Measurements from ENCODE around the gene SPPL2A. TPM values are rescaled to one million over a fixed set of nuclear protein-coding genes. Genes with fewer than 3 reads are reported as not detected.
A peak's percentile ranks its signal among the peaks of the same experiment; 100 is the strongest.

SPPL2A gene
- total and polyA plus RNA-seq, 9 of the 15 experiments (the other 6 are each of a cell fraction or from before 2014, with no cell fraction given) = 9.8 to 66.1 (median 38.0) TPM

GRCh38 chr15:50765195-50765967 is at the start of gene SPPL2A (continued):
- TF ChIP-seq, protein P1, sequence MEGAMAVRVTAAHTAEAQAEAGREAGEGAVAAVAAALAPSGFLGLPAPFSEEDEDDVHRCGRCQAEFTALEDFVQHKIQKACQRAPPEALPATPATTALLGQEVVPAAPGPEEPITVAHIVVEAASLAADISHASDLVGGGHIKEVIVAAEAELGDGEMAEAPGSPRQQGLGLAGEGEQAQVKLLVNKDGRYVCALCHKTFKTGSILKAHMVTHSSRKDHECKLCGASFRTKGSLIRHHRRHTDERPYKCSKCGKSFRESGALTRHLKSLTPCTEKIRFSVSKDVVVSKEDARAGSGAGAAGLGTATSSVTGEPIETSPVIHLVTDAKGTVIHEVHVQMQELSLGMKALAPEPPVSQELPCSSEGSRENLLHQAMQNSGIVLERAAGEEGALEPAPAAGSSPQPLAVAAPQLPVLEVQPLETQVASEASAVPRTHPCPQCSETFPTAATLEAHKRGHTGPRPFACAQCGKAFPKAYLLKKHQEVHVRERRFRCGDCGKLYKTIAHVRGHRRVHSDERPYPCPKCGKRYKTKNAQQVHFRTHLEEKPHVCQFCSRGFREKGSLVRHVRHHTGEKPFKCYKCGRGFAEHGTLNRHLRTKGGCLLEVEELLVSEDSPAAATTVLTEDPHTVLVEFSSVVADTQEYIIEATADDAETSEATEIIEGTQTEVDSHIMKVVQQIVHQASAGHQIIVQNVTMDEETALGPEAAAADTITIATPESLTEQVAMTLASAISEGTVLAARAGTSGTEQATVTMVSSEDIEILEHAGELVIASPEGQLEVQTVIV (CRISPR knock-in tag; IDR thresholded peaks at IDR 0.05; ENCODE audit: borderline replicate concordance) = no peak
- TF ChIP-seq SNAPC5 (CRISPR knock-in tag; IDR thresholded peaks at IDR 0.05) (no peak), MEF2D (tag; conservative IDR thresholded peaks at IDR 0.05; ENCODE audit: low read depth) (no peak), ZNF449 (CRISPR knock-in tag; IDR thresholded peaks at IDR 0.05) (no peak), SMARCB1 (IDR thresholded peaks at IDR 0.05; ENCODE audit: insufficient read length, low read depth) (no peak), CLOCK (CRISPR knock-in tag; IDR thresholded peaks at IDR 0.05; ENCODE audit: borderline replicate concordance) (no peak), ZC3H4 (CRISPR knock-in tag; IDR thresholded peaks at IDR 0.05; ENCODE audit: borderline replicate concordance) (no peak), LARP7 (IDR thresholded peaks at IDR 0.05) (0 out of 2 replicates have a peak, but pooled peaks have one; percentile 46), STAT6 (CRISPR knock-in tag; IDR thresholded peaks at IDR 0.05) (no peak)
- TF ChIP-seq, protein P2, sequence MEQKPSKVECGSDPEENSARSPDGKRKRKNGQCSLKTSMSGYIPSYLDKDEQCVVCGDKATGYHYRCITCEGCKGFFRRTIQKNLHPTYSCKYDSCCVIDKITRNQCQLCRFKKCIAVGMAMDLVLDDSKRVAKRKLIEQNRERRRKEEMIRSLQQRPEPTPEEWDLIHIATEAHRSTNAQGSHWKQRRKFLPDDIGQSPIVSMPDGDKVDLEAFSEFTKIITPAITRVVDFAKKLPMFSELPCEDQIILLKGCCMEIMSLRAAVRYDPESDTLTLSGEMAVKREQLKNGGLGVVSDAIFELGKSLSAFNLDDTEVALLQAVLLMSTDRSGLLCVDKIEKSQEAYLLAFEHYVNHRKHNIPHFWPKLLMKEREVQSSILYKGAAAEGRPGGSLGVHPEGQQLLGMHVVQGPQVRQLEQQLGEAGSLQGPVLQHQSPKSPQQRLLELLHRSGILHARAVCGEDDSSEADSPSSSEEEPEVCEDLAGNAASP (IDR thresholded peaks at IDR 0.05) = no peak
- TF ChIP-seq, protein P3, sequence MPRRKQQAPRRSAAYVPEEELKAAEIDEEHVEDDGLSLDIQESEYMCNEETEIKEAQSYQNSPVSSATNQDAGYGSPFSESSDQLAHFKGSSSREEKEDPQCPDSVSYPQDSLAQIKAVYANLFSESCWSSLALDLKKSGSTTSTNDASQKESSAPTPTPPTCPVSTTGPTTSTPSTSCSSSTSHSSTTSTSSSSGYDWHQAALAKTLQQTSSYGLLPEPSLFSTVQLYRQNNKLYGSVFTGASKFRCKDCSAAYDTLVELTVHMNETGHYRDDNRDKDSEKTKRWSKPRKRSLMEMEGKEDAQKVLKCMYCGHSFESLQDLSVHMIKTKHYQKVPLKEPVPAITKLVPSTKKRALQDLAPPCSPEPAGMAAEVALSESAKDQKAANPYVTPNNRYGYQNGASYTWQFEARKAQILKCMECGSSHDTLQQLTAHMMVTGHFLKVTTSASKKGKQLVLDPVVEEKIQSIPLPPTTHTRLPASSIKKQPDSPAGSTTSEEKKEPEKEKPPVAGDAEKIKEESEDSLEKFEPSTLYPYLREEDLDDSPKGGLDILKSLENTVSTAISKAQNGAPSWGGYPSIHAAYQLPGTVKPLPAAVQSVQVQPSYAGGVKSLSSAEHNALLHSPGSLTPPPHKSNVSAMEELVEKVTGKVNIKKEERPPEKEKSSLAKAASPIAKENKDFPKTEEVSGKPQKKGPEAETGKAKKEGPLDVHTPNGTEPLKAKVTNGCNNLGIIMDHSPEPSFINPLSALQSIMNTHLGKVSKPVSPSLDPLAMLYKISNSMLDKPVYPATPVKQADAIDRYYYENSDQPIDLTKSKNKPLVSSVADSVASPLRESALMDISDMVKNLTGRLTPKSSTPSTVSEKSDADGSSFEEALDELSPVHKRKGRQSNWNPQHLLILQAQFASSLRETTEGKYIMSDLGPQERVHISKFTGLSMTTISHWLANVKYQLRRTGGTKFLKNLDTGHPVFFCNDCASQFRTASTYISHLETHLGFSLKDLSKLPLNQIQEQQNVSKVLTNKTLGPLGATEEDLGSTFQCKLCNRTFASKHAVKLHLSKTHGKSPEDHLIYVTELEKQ (CRISPR knock-in tag; IDR thresholded peaks at IDR 0.05) = no peak
